ENCODE measurements around the gene HOXA13. TPM values are rescaled to one million over a fixed set of nuclear protein-coding genes. Genes with fewer than 3 reads are reported as not detected.

The HOXA13 gene
- total RNA-seq = 1 to 10 TPM in 1 of 4 donors, under 1 TPM in 3; 0.63 to 1.5 (median 0.72) TPM

- Histone ChIP-seq H3K4me3 (peak within 1 kb of the TSS; percentile 27 to 53 (median 40)), H3K36me3 (no peaks in the 10 kb centered on the region), H3K9me3 (no peaks in the 10 kb centered on the region), H3K27me3 (peaks cover 7 to 90% of the 10 kb centered on the region in 2 donors), H3K4me1 (peaks cover 0 to 55% (median 28%) of the 10 kb centered on the region in 4 donors), H3K27ac (no peak within 1 kb of the TSS)
- TF ChIP-seq POLR2A (IDR thresholded peaks at IDR 0.05) (no peak), CTCF (IDR thresholded peaks at IDR 0.05) (no peak), EP300 (IDR thresholded peaks at IDR 0.05) (no peak)
- 1 to 3% methylated on average over 34 to 43 of the region's 99 CpGs for WGBS, 2 donors
- DNase-seq (ENCODE audit: low spot score in 2 of 2) = peak in 1 of 2 donors; percentile 12
Measured at GRCh38 chr7:27199849-27200760, at the start of gene HOXA13. TSS of gene HOXA13 (minus strand) at chr7:27200091. CDS start at chr7:27200077, 14 bp downstream.

GRCh38 chr7:27248911-27249723 lies 49.2 kb upstream of the HOXA13 start:
- WGBS, 2 donors = 16 to 25% methylated on average over 23 of the region's 23 CpGs
- no peak for TF ChIP-seq POLR2A (IDR thresholded peaks at IDR 0.05)
- no peak for TF ChIP-seq CTCF (IDR thresholded peaks at IDR 0.05)
- TF ChIP-seq EP300 (IDR thresholded peaks at IDR 0.05) = no peak
- Histone ChIP-seq H3K27ac (no peak overlapping the region), H3K4me1 (peaks cover 0 to 50% (median 21%) of the 10 kb centered on the region in 4 donors), H3K36me3 (no peaks in the 10 kb centered on the region), H3K9me3 (no peaks in the 10 kb centered on the region), H3K27me3 (peaks cover 0 to 98% of the 10 kb centered on the region in 2 donors), H3K4me3 (no peak overlapping the region)
- no peak for DNase-seq (ENCODE audit: low spot score in 2 of 2)

GRCh38 chr7:27248427-27248806 lies 48.5 kb upstream of the HOXA13 start:
- TF ChIP-seq POLR2A (IDR thresholded peaks at IDR 0.05) = no peak
- TF ChIP-seq CTCF (IDR thresholded peaks at IDR 0.05) = no peak
- TF ChIP-seq EP300 (IDR thresholded peaks at IDR 0.05) = no peak
- Histone ChIP-seq H3K27me3 (peaks cover under 1 to 100% of the 10 kb centered on the region in 2 donors), H3K27ac (no peak overlapping the region), H3K9me3 (no peaks in the 10 kb centered on the region), H3K4me3 (no peak overlapping the region), H3K4me1 (peaks cover 0 to 57% (median 23%) of the 10 kb centered on the region in 4 donors), H3K36me3 (no peaks in the 10 kb centered on the region)
- no peak for DNase-seq (ENCODE audit: low spot score in 2 of 2)
- 70 to 75% methylated on average over 3 of the region's 3 CpGs for WGBS, 2 donors

GRCh38 chr7:27247452-27248426 lies 47.8 kb upstream of the HOXA13 start:
- no peak overlapping the region for H3K27ac ChIP-seq
- H3K27me3 ChIP-seq = peaks cover 2 to 100% of the 10 kb centered on the region in 2 donors
- no peaks in the 10 kb centered on the region for H3K36me3 ChIP-seq
- H3K4me3 ChIP-seq = no peak overlapping the region
- TF ChIP-seq EP300 (IDR thresholded peaks at IDR 0.05) = no peak
- H3K9me3 ChIP-seq = no peaks in the 10 kb centered on the region
- 49 to 59% methylated on average over 4 of the region's 4 CpGs for WGBS, 2 donors
- DNase-seq (ENCODE audit: low spot score in 2 of 2) = no peak
- peaks cover 0 to 64% (median 26%) of the 10 kb centered on the region in 4 donors for H3K4me1 ChIP-seq

GRCh38 chr7:27247000-27247399 lies 47.1 kb upstream of the HOXA13 start:
- peaks cover 2 to 100% of the 10 kb centered on the region in 2 donors for H3K27me3 ChIP-seq

More at GRCh38 chr7:27247000-27247399, 47.1 kb upstream of the HOXA13 start:
- H3K27ac ChIP-seq = no peak overlapping the region
- no peak overlapping the region for H3K4me3 ChIP-seq
- 53 to 60% methylated on average over 7 of the region's 7 CpGs for WGBS, 2 donors
- no peaks in the 10 kb centered on the region for H3K36me3 ChIP-seq
- no peak for TF ChIP-seq EP300 (IDR thresholded peaks at IDR 0.05)
- TF ChIP-seq POLR2A (IDR thresholded peaks at IDR 0.05) = no peak
- no peak for TF ChIP-seq CTCF (IDR thresholded peaks at IDR 0.05)
- peaks cover 0 to 68% (median 26%) of the 10 kb centered on the region in 4 donors for H3K4me1 ChIP-seq
- no peak for DNase-seq (ENCODE audit: low spot score in 2 of 2)
- no peaks in the 10 kb centered on the region for H3K9me3 ChIP-seq

Measured in tibial nerve (tissue), 4 donors.